ENCODE results near the gene NFE2L2. TPM values are rescaled to one million over a fixed set of nuclear protein-coding genes. Genes with fewer than 3 reads are reported as not detected.

The NFE2L2 gene
- total and polyA plus RNA-seq, 2 experiments from 2014 or later: 35.0 to 39.1 TPM

- TF ChIP-seq ZNF462 (CRISPR knock-in tag; IDR thresholded peaks at IDR 0.05) (no peak), EZH2 (IDR thresholded peaks at IDR 0.05; ENCODE audit: low read depth, unreplicated experiment) (no peak)
These were observed 42.0 kb upstream of the NFE2L2 start (continued) for GRCh38 chr2:177306550-177306949.

- peaks cover 2% of the 10 kb centered on the region; the same call in 1 of the 3 replicates for H3K4me1 Mint-ChIP-seq
- TF ChIP-seq EZH2 (IDR thresholded peaks at IDR 0.05; ENCODE audit: low read depth, unreplicated experiment) (no peak), ZNF114 (CRISPR knock-in tag; IDR thresholded peaks at IDR 0.05) (no peak), REST (IDR thresholded peaks at IDR 0.05; ENCODE audit: unreplicated experiment) (no peak), POLR2AphosphoS5 (IDR thresholded peaks at IDR 0.05; ENCODE audit: low read depth) (no peak), EZH2phosphoT487 (IDR thresholded peaks at IDR 0.05; ENCODE audit: unreplicated experiment) (no peak), CREB1 (CRISPR knock-in tag; IDR thresholded peaks at IDR 0.05; ENCODE audit: low read depth) (no peak), CTCF (conservative IDR thresholded peaks at IDR 0.05; ENCODE audit: low read depth in 2 of 2) (peak in 1 of 2 experiments; percentile 35; a peak in 1 of 4 replicates)
These were observed 39.4 kb upstream of the NFE2L2 start for GRCh38 chr2:177303939-177304338.

More at GRCh38 chr2:177303939-177304338, 39.4 kb upstream of the NFE2L2 start:
- H3K27me3 Mint-ChIP-seq (ENCODE audit: insufficient read depth, low read depth, poor library complexity): peaks cover 4% of the 10 kb centered on the region
- Histone ChIP-seq H3K79me2 (replicated peaks; ENCODE audit: insufficient read depth) (no peaks in the 10 kb centered on the region), H3K36me3 (ENCODE audit: insufficient read depth) (no peaks in the 10 kb centered on the region), H3K4me1 (ENCODE audit: insufficient read depth) (no peaks in the 10 kb centered on the region; the same call in 1 of the 2 replicates), H3K4me3 (no peak overlapping the region), H3F3A (replicated peaks; ENCODE audit: low read depth) (no peaks in the 10 kb centered on the region), H4K20me1 (replicated peaks; ENCODE audit: insufficient read depth) (no peaks in the 10 kb centered on the region), H3K9me2 (ENCODE audit: insufficient read depth) (no peaks in the 10 kb centered on the region), H3K27ac (ENCODE audit: low read depth) (no peak overlapping the region), H3K4me2 (no peak overlapping the region), H2AFZ (no peak overlapping the region), H3K27me3 (ENCODE audit: insufficient read depth) (no peaks in the 10 kb centered on the region)
- DNase-seq (ENCODE audit: low spot score): no peak
- no peak for ATAC-seq
- H3K9me3 Mint-ChIP-seq: no peaks in the 10 kb centered on the region
- no peaks in the 10 kb centered on the region for H3K36me3 Mint-ChIP-seq (ENCODE audit: low read depth)
- no peak overlapping the region for H3K4me3 Mint-ChIP-seq
- no peak overlapping the region for H3K27ac Mint-ChIP-seq

All from GM23338 (cell line).